GM12874 (cell line): ENCODE measurements around the gene FRMPD1.

ENCODE experiments used
- TF ChIP-seq, protein P1 (sequence below): IDR thresholded peaks from 2 replicates; pipeline ENCODE4 v1.5.1; 2011; ENCODE audit warnings: low read depth, mild to moderate bottlenecking, control low read depth, low read length, moderate library complexity; ENCODE audit not compliant: insufficient read depth

FRMPD1 gene

DNA sequence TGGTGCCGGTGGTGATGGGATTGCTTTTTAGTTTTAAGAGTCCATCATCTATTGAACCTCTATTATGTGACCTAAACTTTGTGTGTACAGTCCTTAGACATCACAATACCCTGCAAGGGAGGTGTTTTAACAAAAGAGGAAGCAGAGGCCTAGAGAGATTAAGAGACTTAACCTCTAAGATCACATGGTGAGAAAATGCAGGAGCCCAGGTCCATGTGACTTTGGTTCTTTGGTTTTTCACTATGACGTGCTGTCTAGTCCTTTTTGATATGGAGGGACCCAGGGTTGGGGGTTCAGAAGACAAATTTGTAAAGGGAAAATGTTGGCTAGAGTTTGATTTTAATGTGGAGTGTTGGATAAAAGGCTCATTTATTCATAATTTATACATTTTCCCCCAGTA, 68.8 kb downstream of the FRMPD1 start:
- TF ChIP-seq, protein P1, sequence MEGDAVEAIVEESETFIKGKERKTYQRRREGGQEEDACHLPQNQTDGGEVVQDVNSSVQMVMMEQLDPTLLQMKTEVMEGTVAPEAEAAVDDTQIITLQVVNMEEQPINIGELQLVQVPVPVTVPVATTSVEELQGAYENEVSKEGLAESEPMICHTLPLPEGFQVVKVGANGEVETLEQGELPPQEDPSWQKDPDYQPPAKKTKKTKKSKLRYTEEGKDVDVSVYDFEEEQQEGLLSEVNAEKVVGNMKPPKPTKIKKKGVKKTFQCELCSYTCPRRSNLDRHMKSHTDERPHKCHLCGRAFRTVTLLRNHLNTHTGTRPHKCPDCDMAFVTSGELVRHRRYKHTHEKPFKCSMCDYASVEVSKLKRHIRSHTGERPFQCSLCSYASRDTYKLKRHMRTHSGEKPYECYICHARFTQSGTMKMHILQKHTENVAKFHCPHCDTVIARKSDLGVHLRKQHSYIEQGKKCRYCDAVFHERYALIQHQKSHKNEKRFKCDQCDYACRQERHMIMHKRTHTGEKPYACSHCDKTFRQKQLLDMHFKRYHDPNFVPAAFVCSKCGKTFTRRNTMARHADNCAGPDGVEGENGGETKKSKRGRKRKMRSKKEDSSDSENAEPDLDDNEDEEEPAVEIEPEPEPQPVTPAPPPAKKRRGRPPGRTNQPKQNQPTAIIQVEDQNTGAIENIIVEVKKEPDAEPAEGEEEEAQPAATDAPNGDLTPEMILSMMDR = no peak

DNA sequence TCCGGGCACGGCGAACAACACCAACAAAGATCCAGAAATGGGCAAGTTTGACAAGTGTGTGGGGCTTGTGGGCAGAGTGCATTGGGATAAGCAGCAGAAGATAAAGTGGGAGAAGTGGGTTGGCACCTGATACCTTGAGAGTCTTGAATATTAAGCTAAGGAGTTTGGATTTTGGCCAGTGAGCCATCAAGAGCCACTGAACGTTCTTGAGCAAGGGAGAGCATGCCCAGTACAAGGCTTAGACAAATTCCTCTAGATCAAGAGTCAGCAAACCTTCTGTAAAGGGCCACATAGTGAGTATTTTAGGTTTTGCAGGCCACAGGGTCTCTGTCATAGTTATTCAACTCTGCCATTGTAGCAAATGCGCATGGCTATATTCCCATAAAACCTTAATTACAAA, 76.3 kb downstream of the FRMPD1 start:
- TF ChIP-seq, protein P1 = no peak

DNA sequence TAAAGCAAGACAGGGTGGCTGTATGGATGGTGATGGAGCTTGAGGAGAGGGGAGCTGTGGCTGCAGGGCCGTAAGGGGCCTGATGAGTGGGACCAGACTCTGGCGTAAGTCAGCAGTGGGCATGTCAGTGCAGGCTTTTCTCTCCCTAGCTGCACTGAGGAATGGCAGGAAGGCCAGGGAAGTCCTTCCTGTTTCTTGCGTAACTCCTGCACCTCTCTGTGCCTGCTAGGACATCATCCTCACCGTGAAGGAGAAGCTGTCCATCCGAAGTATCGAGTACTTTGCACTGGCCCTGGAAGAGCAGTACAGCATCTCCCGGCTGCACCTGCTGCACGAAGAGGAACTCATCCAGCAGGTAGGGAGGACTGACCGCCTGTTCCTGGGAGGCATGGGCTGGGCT, 78.7 kb downstream of the FRMPD1 start:
- TF ChIP-seq, protein P1 = no peak

DNA sequence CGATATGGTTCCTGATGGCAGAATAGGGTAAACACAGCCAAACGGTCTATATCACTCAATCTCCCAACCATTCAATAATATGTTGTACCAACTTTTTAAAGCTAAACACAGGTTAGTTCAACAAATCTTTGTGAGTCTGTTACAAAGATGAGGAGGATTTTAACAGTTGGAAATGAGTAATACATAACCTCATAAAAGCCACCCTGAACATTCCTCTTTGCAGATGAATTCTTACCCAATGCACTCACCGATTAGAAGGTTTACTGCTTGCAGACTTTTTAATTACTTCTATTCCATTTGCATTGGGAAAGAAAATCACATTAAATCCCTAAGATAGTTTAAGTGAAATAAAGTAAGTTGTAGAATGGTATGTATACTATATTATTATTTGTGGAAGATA, 79.5 kb downstream of the FRMPD1 start:
- TF ChIP-seq, protein P1 = no peak

DNA sequence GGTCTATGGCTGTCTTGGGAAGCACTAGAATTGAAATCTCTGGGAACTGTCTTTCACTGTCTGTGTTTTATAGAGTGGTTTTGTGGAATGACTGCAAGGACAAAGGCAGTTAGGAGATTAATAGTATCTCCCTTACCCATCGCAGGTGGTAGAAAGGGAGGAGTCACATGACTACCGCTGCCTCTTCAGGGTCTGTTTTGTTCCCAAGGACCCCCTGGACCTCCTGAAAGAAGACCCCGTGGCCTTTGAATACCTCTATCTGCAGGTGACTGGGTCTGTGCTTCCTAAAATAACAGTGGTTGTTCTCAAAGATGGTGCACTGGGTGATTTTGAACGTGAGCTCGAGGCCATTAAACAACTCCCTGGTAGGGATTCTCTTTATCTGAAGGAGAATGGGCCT, 80.1 kb downstream of the FRMPD1 start:
- TF ChIP-seq, protein P1 = no peak

DNA sequence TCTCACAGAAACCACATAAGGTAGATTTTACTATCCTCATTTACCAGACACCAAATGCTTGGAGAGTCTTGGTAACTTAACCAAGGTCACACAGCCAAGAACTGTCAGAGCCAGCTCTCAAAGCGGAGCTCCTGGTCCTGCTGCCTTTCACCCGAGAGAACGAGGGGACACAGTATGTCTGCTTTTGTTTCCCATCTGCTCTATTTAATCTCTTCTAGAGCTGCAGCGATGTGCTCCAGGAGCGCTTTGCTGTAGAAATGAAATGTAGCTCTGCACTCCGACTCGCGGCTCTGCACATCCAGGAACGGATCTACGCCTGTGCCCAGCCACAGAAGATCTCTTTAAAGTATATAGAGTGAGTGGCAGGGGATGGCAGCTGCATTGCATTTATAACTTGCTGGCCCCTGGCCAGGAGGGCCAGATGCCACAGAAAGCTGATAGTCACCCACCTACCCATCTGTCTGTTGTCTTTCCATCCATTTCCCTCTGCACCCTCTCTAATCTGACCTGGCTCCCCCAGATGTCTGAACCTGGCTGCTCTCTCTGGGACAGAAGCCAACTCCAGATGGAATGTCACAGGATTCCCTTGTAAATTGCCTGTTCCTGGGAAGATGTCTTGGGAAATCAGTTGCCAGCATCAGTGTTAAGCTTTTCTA, 81.5 kb downstream of the FRMPD1 start:
- TF ChIP-seq, protein P1 = no peak

DNA sequence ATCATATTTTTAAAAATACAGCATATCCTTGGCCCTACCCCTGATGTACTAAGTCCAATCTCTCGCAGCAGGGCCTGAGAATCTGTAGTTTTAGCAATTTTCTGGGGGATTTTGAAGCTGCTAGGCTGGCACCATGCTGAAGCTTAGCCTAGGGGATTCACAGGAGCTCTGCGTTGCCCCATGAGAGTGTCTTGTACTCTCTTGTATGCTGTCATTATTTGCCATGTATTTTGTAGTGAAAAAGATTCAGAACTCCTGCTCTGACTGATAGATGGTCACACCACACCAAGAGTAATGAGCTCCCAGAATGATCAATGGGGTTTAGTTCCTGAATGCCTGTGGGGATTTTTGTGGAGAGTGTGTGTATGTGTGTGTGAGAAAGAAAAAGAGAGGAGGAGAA, 82.2 kb downstream of the FRMPD1 start:
- TF ChIP-seq, protein P1 = no peak
